Chondrocyte (in vitro differentiated cells): ENCODE results near the gene IFI35. TPM values are rescaled to one million over a fixed set of nuclear protein-coding genes. Genes with fewer than 3 reads are reported as not detected.

Source experiments
- DNase-seq: peaks from one replicate; pipeline ENCODE4 v3.0.0; 2021; ENCODE audit warnings: mixed read lengths, low spot score
- H3K27ac Mint-ChIP-seq: one replicate; pipeline ENCODE4 v1.8.0; 2021; ENCODE audit warnings: mild to moderate bottlenecking, moderate library complexity, mixed read lengths; ENCODE audit not compliant: unreplicated experiment
- H3K27me3 Mint-ChIP-seq: 2 replicates; pipeline ENCODE4 v1.8.0; 2021; ENCODE audit warnings: low read depth, mixed read lengths
- H3K36me3 Mint-ChIP-seq: 2 replicates; pipeline ENCODE4 v1.8.0; 2021; ENCODE audit warnings: low read depth, mixed read lengths
- H3K4me1 Mint-ChIP-seq: 2 replicates; pipeline ENCODE4 v1.8.0; 2021; ENCODE audit warnings: low read depth, mild to moderate bottlenecking, mixed read lengths
- H3K4me3 Mint-ChIP-seq: one replicate; pipeline ENCODE4 v1.8.0; 2021; ENCODE audit warnings: mild to moderate bottlenecking, moderate library complexity, mixed read lengths; ENCODE audit not compliant: unreplicated experiment
- H3K9me3 Mint-ChIP-seq: 2 replicates; pipeline ENCODE4 v1.8.0; 2021; ENCODE audit warnings: low read depth, mixed read lengths
- CTCF ChIP-seq: fragments of 200-600 bp; sonication (generic); IDR thresholded peaks from 2 replicates; pipeline ENCODE4 v1.5.0; 2021; ENCODE audit warnings: antibody characterized with exemption, mild to moderate bottlenecking, moderate library complexity
- total RNA-seq: library from RNA; stranded (reverse); gene quantifications from 3 replicates; pipeline ENCODE4 v1.2.1, GENCODE V29; 2021

Gene IFI35
- total RNA-seq, 1 donor from 2014 or later: 12.8 TPM

DNA sequence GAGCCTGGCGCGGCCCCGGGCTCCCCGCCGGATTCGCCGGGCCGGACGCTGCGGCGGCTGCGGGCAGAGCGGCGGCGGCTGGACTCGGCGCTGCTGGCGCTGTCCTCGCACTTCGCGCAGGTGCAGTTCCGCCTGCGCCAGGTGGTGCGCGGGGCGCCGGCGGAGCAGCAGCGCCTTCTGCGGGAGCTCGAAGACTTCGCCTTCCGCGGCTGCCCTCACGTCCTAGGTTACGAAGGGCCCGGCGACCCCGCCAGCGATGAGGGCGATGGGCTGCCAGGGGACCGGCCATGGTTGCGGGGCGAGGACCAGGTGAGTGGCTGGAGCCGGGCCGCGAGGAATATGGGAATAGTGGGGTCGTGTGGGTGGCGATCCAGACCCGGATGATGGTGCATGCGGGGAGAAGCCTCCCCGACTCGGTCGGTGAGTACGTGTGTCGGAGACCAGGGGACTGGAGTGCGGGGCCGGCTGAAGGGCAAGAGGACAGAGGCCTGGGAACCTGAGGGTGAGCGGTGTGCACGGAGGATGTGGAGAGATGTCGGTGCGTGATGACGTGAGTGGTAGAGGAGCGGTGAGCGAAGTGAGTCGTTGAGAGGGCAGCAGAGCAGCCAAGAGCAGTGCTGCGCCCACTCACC, 25.7 kb upstream of the IFI35 start:
- Mint-ChIP-seq H3K27ac (peak overlapping the region; percentile 89), H3K36me3 (peaks cover 9% of the 10 kb centered on the region), H3K9me3 (no peaks in the 10 kb centered on the region), H3K4me3 (peak overlapping the region; percentile 99), H3K4me1 (peaks cover 35% of the 10 kb centered on the region), H3K27me3 (no peaks in the 10 kb centered on the region)
- DNase-seq: no peak
- TF ChIP-seq CTCF: peak; percentile 41

GRCh38 chr17:42982266-42982665, 24.3 kb upstream of the IFI35 start:
- Mint-ChIP-seq H3K9me3 (no peaks in the 10 kb centered on the region), H3K36me3 (peaks cover 10% of the 10 kb centered on the region), H3K27me3 (no peaks in the 10 kb centered on the region), H3K4me3 (peak overlapping the region; percentile 99), H3K27ac (no peak overlapping the region), H3K4me1 (peaks cover 32% of the 10 kb centered on the region)
- no peak for DNase-seq
- no peak for TF ChIP-seq CTCF

- H3K27me3 Mint-ChIP-seq: no peaks in the 10 kb centered on the region
- no peak overlapping the region for H3K27ac Mint-ChIP-seq
- no peak overlapping the region for H3K4me3 Mint-ChIP-seq
- peaks cover 30% of the 10 kb centered on the region for H3K4me1 Mint-ChIP-seq
- H3K9me3 Mint-ChIP-seq: no peaks in the 10 kb centered on the region
- H3K36me3 Mint-ChIP-seq: peaks cover 17% of the 10 kb centered on the region
- no peak for DNase-seq
- no peak for TF ChIP-seq CTCF
These were observed 21.4 kb upstream of the IFI35 start for GRCh38 chr17:42985225-42985624.

GRCh38 chr17:42989141-42989540, 17.4 kb upstream of the IFI35 start:
- no peak overlapping the region for H3K27ac Mint-ChIP-seq
- H3K36me3 Mint-ChIP-seq: peaks cover 30% of the 10 kb centered on the region
- H3K27me3 Mint-ChIP-seq: no peaks in the 10 kb centered on the region

More at GRCh38 chr17:42989141-42989540, 17.4 kb upstream of the IFI35 start:
- Mint-ChIP-seq H3K9me3 (no peaks in the 10 kb centered on the region), H3K4me3 (no peak overlapping the region), H3K4me1 (peaks cover 19% of the 10 kb centered on the region)
- TF ChIP-seq CTCF: no peak
- DNase-seq: no peak
